Esophagus squamous epithelium (tissue), 4 donors: ENCODE data around the gene CAMK1D.

Experiments
- POLR2A ChIP-seq, 4 donors: fragments of 450-650 bp; IDR thresholded peaks; one replicate each; pipeline ENCODE4 v1.6.1; 2017; ENCODE audit warnings: antibody characterized with exemption in 4 of 4, mild to moderate bottlenecking in 4 of 4, moderate library complexity in 3 of 4
- TF ChIP-seq, protein P1 (sequence below), 6 experiments: fragments of 450-650 bp in 4 of 6; fragments of 200-600 bp in 2 of 6; sonication (generic) in 2 of 6; IDR thresholded peaks; one replicate each; pipeline ENCODE4 v1.5.1; 2016 to 2019; ENCODE audit warnings: antibody characterized with exemption in 6 of 6, mild to moderate bottlenecking in 4 of 6, moderate library complexity in 4 of 6

DNA sequence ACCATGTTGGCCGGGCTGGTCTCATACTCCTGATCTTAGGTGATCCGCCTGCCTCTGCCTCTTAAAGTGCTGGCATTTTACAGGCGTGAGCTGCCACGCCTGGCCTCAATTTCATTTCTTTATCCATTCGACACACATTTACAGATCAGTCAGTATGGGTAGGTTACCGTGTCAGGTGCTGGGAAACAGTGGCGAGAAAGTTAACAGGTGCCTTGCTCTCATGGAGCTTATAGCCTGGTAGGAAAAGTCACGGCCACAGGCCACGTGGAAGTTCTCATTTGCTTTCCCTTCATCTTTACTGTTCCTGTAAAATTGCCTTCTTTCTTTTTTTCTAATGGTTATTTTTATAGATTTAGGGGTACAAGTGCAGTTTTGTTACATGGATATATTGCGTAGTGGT is 2.6 kb upstream of the CAMK1D start:
- TF ChIP-seq, protein P1, sequence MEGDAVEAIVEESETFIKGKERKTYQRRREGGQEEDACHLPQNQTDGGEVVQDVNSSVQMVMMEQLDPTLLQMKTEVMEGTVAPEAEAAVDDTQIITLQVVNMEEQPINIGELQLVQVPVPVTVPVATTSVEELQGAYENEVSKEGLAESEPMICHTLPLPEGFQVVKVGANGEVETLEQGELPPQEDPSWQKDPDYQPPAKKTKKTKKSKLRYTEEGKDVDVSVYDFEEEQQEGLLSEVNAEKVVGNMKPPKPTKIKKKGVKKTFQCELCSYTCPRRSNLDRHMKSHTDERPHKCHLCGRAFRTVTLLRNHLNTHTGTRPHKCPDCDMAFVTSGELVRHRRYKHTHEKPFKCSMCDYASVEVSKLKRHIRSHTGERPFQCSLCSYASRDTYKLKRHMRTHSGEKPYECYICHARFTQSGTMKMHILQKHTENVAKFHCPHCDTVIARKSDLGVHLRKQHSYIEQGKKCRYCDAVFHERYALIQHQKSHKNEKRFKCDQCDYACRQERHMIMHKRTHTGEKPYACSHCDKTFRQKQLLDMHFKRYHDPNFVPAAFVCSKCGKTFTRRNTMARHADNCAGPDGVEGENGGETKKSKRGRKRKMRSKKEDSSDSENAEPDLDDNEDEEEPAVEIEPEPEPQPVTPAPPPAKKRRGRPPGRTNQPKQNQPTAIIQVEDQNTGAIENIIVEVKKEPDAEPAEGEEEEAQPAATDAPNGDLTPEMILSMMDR (IDR thresholded peaks at IDR 0.05), result no peak
- no peak for TF ChIP-seq POLR2A (IDR thresholded peaks at IDR 0.05)
